GM12872 (cell line): ENCODE results near the gene TAS2R16.

Source experiments
- CTCF ChIP-seq: IDR thresholded peaks from 3 replicates; pipeline ENCODE4 v1.5.1; 2011; ENCODE audit warnings: low read depth, mild to moderate bottlenecking, low read length, moderate library complexity; ENCODE audit not compliant: insufficient read depth

The TAS2R16 gene

DNA sequence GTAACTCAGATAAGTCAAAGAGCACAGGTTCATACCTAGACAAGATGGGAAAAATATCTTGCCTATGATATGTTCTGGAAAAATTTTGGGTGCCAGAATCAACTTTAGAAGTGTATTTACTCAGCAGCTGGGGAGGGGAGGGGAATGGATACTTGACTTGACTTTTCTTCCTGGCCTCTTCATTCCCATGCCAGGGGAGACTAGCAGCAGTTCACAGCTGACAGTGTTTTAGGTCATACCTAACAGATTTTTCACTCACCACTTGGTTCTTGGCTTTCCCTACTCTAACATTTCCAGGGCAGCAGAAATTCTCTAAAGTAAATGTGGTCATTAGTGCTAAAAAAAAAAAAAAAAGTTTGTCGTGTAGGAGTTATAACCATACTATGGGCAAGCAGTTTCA, 46.3 kb downstream of the TAS2R16 start:
- TF ChIP-seq CTCF, result no peak
